Eye (tissue), 1 donor: ENCODE results near the gene ZNF774.
A peak's percentile ranks its signal among the peaks of the same experiment; 100 is the strongest.
"Not testable (repeated sequence)": the region's sequence is repeated elsewhere in the genome, so short reads cannot be mapped to it uniquely, and the experiment has no call there.

Experiments
- DNase-seq: peaks from one replicate; pipeline ENCODE4 v3.0.0-alpha.2; 2015

ZNF774 gene

DNA sequence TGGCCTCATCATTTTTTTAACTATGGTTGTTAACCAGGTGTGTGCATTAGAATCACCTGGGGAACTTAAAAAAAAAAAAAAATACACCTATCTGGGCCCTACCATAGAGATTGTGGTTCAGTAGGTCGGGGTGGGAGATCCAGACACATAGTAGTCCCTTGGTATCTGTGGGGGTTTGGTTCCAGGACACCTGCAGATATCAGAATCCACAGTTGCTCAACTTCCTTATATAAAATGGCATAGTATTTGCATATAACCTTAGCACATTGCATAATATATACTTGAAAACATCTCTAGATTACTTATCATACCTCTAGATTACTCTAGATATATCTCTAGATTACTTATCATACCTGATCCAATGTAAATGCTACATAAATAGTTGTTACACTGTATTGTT, 41.0 kb downstream of the ZNF774 start:
- no peak for DNase-seq

DNA sequence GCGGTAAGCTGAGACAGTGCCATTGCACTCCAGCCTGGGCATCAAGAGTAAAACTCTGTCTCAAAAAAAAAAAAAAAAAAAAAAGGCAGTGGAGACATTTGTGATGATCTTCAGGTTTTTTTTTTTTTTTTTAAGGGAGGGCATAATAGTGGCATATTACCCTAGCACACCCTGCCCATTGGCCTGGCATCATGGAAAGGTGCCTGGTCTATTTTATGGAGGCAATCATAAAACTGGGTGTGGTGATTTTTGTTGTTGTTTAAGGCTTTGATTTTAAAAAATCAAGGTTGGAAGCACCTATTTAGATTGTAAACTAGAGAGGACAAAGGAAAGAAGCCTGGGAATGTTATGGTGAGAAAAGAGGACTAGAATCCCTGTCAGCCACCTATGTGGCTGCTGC, 42.0 kb downstream of the ZNF774 start:
- DNase-seq: no peak

DNA sequence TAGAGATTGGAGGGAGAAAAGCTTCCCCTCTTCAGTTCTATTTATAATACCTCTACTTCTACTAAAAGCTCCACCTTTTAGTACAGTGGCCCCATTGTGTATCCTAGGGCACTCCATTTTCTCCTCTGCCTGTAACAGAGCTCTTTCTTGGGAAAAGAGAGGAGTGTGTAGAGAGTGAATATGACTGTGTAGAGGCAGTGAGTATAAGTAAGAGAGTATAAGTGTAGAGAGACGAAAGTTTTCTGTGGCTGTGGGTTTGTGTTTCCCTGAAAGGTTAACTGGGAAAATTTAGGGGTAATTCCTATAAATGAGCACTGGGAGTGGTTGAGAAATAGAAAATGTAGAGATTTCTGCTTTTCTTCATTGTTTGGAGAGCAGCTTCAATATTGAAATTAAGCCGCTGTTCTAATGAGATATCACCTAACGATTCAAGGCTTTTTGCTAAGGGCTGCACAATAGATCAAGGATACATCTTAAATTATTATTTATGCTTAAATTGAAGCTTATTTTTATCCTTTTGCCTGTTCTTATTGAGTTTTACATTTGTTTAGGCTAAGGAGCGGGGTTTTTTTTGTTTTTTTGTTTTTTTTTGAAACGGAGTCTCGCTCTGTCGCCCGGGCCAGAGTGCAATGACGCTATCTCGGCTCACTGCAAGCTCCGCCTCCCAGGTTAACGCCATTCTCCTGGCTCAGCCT, 42.8 kb downstream of the ZNF774 start:
- no peak for DNase-seq

DNA sequence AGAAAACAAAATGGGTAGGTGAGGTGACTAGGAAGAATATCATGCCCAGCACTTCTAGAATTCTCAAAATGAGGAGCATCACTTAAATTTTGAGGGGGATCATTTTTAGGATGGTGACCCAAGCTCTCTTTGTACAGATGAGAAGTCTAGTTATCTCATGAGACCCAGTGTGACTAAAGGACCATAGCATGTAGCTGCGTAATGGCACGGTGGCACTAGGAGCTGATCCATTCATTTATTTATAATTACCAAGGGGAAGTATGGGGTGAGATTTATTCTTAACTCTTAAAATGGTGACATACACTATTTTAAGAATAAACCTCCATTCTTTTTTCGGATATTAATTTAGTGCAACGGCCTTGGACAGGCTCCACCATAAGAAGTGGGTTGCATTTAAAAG, 44.2 kb downstream of the ZNF774 start:
- no peak for DNase-seq

DNA sequence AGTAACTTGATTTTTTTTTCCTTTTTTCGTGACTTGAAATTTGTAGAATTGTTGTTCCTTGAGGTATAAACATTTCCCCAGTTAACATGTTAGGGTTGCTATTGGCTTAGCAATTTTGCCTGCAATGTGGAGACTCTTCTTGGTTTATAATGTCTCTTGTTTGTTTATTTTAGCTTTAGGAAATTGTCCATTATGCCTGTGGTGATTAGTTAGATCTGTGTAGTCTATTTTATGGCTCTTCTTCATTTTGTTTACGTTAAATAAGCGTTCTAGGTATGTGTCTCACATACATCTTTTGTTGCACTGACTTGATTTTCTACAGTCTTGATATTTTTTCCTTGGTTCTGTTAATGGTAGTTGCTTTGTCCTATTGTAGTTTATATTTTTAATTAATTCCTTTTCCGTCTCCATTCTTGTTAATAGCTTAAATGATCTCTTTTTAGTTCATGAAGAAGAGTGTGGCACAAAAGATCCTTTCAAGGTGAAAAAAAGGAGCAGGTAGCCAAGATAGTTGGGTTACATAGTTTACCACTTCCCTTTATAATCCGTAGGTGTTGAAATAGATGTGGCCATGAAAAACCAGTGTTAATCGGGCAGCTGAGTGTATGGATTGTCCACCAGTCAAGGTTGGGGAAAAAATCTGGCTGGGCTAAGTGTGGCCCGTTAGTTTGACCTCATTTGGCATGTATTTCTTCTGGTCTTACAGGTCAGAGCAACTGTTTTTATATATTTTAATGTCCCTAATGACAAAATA, 48.1 kb downstream of the ZNF774 start:
- DNase-seq: no peak

DNA sequence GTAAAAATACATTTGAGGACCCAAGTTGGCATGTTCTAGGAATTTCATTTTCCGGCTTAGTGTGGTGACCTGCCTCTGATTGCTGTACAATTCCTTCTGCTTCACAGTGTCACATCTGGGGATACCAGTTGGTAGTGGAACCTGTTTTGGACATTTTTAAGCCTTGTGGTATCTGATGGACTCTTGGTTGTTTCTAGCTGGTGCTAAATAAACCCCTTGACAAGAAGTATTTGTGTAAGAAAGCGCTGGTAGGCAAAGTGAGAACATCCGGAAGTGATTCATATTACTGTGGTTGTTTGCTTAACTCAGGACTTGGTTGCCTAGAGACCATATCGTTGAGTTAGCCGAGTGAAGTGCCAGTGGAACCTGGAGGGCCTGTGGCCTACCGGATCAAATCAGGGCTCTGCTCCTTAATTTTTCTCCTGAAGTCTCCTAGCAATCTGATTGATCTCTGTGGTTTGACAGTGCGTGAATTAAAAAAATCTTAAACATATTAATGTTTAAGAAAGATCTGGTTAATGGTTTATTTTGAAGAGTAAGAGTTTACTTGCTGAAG, 48.8 kb downstream of the ZNF774 start:
- peak; percentile 77 for DNase-seq

DNA sequence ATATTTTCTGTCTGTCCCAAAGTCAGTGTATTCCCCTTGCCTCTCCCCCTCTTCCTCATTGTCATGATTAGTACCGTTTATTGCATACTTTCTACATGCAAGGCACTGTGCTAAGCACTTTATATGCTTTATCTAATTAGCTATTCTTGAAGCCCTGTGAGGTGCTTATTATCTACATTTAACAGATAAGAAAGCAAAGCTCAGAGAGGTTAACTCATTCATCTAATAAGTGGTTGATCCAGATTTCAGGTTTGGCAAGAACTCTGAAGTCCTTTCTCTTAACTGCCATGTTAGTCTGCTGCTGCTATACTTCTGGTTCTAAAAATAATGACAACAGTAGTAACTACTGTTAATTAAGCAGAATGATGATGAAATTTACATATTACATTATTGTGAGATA, 49.4 kb downstream of the ZNF774 start:
- no peak for DNase-seq

DNA sequence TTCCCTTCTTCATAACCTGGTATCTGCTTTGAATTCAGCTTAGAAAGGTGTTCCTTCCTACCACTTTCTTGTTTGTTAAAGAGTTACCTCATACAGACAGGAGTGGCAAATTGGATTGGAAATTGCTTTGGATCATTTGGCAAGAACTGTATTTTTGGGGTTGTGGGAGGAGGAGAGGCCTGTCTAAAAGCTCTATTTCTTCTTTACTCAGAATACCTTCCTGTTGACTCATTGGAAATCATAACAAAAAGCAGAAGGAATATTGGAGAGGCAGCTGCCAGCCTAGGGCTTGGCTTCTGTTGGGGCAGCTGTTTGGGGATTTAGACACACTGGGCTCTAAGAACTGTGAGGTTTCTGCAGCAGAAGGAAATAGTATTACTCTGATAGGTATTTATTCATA, 50.1 kb downstream of the ZNF774 start:
- peak; percentile 51 for DNase-seq

DNA sequence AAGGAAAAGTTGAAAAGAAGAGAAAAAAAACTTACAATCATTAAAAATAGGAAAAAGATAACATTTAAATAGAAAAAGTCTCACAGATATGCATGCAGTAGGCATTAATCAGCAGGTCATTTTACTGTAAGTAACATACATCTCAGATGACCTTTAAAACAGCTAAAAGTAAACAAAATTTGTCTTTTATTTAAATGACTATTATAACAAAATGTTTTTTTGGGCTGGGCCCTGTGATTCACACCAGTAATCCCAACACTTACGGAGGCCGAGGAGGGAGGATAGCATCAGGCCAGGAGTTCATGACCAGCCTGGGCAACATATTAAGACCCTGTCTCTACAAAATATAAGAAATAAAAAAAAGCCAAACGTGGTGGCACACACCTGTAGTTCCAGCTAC, 50.7 kb downstream of the ZNF774 start:
- no peak for DNase-seq

DNA sequence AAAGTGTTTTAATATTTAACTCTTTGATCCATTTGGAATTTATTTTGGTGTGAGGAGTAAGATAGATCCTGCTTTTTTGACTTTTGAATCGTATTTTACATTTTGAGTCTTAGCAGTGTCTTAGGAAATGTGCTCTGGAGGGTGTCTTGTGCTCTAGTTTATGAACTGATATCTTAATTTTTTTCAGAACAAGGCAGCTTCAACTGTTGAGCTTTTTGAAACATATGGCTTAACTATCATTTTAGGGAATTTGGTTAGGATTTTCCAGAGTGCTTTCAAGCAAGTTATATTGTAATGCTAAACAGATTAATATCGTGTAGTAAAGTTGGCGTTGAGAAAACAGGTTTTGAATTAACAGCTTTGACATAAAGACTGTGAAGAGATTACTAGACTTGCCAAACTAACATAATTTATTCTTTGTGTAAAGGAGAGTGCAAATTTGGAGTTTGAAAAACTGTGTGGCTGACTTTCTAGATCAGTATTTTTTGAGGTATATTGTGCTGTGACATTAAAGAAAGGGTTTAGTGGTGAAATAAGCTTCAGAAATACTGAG, 53.0 kb downstream of the ZNF774 start:
- no peak for DNase-seq

DNA sequence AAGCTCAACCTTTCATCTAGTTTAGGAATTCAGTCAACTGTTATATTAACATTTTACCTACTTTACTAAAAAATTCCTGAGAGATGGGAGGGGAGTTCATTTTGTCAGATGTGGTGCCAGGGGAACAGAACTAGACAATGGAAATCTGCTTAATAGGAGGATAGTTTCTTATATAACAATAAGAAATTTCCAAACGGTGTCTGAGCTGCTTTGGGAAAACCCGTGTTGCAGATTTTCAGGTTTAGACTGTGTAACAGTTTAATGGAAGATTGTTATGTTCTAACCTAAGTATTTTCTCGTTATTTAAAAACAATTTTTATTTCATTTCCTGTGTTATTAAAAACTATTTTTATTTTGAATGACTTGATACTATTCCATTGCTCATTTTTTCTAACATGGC, 55.3 kb downstream of the ZNF774 start:
- DNase-seq: no peak

DNA sequence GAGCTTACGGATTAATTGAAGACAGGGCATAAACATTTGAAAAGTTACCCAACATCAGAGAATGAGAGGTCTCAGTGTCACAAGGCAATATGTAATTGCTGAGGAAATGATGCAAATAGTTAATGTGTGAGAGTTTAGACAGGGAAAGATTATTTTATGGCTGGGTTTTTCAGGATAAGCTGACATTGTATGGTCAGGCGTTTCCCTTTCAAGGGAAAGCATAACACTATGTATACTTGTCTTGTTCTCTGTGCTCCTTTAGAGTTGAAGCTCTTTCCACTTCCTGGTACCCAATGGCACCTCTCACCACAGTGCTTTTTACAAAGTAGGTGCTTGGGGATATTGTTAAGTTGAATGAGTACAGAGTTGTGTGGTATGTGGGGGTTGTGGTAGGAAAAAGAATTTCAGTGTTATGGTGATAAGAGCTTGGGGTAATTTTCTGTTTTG, 55.8 kb downstream of the ZNF774 start:
- no peak for DNase-seq

DNA sequence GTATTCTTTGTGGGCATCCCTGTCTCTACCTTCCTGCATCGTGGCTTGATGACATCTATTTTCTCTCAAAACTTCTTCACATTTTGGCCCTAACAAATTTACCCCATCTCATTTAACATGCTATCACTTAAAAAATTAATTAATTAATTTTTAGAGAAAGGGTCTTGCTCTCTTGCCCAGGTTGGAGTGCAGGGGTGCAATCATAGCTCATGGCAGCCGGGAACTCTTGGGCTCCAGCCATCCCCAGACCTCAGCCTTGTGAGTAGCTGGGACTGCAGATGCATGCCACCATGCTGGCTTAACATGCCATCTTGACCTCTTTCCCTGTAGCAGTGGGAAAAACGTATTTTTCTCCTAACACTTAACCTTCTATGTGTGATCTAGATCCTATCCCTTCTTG, 56.6 kb downstream of the ZNF774 start:
- no peak for DNase-seq

DNA sequence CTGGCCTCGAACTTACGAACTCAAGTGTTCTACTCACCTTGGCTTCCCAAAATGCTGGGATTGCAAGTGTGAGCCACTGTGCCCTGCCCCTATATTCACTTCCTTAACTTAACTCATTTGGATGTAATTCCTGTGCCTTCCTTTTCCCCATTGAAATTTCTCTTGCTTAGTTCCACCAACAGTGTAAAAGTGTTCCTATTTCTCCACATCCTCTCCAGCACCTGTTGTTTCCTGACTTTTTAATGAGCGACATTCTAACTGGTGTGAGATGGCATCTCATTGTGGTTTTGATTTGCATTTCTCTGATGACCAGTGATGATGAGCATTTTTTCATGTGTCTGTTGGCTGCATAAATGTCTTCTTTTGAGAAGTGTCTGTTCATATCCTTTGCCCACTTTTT, 57.5 kb downstream of the ZNF774 start:
- not testable (repeated sequence) for DNase-seq

DNA sequence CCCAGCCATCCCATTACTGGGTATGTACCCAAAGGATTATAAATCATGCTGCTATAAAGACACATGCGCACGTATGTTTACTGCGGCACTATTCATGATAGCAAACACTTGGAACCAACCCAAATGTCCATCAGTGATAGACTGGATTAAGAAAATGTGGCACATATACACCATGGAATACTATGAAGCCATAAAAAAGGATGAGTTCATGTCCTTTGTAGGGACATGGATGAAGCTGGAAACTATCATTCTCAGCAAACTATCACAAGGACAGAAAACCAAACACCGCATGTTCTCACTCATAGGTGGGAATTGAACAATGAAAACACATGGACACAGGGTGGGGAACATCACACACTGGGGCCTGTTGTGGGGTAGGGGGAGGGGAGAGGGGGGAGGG, 58.2 kb downstream of the ZNF774 start:
- not testable (repeated sequence) for DNase-seq

DNA sequence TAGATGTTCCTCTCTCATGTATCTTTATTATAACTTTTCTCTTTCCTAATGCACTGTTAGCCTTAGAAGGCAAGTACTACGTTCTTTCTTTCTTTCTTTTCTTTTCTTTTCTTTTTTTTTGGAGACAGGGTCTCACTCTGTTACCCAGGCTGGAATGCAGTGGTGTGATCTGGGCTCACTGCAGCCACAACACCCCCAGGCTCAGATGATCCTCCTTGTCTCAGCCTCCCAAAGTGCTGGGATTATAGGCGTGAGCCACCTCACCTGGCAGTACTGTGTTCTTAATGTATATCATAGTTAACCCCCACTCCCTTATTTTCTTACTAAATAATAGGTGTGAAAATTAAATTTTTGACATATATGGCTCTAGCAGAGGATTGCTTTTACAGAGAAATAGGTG, 59.1 kb downstream of the ZNF774 start:
- DNase-seq: no peak
